ENCODE results near the gene PRAMEF20.
"Not testable (repeated sequence)": the region's sequence is repeated elsewhere in the genome, so short reads cannot be mapped to it uniquely, and the experiment has no call there.

Gene PRAMEF20

GRCh38 chr1:13435458-13435857 is 25.2 kb downstream of the PRAMEF20 start:
- H3K9me3 Mint-ChIP-seq, result no peaks in the 10 kb centered on the region
- H3K36me3 Mint-ChIP-seq (ENCODE audit: low read depth), result no peaks in the 10 kb centered on the region
- peaks cover 2% of the 10 kb centered on the region for H3K27me3 Mint-ChIP-seq
- H3K4me1 Mint-ChIP-seq (ENCODE audit: low read depth), result no peaks in the 10 kb centered on the region
- no peak overlapping the region for H3K4me3 Mint-ChIP-seq
- no peak overlapping the region for H3K27ac Mint-ChIP-seq
- intact Hi-C loops (cut with micrococcal nuclease), result no loop called here

GRCh38 chr1:13439104-13439783 is 29.0 kb downstream of the PRAMEF20 start:
- H3K27ac Mint-ChIP-seq; H3K27me3 Mint-ChIP-seq; H3K4me3 Mint-ChIP-seq; H3K36me3 Mint-ChIP-seq (ENCODE audit: low read depth); intact Hi-C loops (cut with micrococcal nuclease); H3K9me3 Mint-ChIP-seq; H3K4me1 Mint-ChIP-seq (ENCODE audit: low read depth): not testable (repeated sequence)

DNA sequence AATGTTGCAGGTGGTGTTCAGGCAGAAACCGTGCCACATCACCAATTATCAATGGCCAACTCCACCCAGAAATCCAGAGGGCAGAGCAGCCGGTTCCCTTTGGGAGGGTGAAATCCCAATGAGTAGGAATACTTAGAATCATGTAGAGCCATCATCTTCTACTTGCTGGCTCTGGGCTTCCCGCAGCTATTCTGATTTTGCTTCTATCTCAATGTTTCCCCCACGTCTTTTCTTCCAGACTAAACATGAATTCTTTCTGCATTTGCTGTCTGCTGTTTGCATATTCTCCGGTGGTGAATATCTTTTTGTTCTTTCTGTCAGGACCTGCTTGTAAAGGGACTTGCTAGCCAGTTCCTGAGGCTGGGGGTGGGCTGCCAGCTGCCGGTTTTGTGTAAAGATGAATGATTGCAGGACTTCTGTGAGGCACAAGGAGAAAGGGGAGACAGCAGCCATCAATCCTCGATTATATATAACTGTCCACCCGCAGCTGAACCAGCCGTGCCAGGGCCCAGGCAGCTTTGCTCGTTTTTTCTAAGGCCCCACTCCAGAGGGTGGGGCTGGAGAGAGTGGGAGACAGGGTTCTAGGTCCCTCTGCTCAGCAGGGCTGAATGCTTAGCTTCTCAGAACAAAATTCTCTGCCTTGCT is 33.2 kb downstream of the PRAMEF20 start:
- no peak overlapping the region for H3K27ac Mint-ChIP-seq
- H3K4me3 Mint-ChIP-seq, result no peak overlapping the region
- intact Hi-C loops (cut with micrococcal nuclease), result no loop called here
- no peaks in the 10 kb centered on the region for H3K9me3 Mint-ChIP-seq
- no peaks in the 10 kb centered on the region for H3K36me3 Mint-ChIP-seq (ENCODE audit: low read depth)
- H3K4me1 Mint-ChIP-seq (ENCODE audit: low read depth), result no peaks in the 10 kb centered on the region
- peaks cover 1% of the 10 kb centered on the region for H3K27me3 Mint-ChIP-seq

DNA sequence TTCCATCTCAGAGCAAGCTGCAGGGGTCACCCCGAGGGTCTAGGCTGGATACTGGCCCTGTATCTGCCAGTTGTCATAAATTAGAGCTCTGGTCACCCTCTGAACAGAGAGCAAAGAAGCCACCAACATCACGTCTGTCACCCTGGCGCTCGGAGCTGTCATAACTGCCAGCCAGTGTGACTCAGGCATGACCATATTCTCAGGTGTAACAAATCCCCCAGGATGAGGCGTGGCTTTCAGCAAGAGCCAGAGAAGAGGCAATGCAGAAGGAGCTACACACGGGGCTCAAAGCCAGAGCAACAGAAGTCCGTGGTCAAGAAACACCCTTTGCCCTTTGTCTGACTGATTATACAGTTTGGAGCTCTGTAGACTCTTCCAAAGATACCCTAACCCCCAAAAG is 40.0 kb downstream of the PRAMEF20 start:
- Mint-ChIP-seq H3K27ac (no peak overlapping the region), H3K9me3 (no peaks in the 10 kb centered on the region), H3K36me3 (ENCODE audit: low read depth) (no peaks in the 10 kb centered on the region), H3K27me3 (peaks cover 1% of the 10 kb centered on the region), H3K4me1 (ENCODE audit: low read depth) (no peaks in the 10 kb centered on the region), H3K4me3 (no peak overlapping the region)
- intact Hi-C loops (cut with micrococcal nuclease), result no loop called here

GRCh38 chr1:13451399-13451965 is 41.2 kb downstream of the PRAMEF20 start:
- H3K27ac Mint-ChIP-seq, result no peak overlapping the region
- H3K4me1 Mint-ChIP-seq (ENCODE audit: low read depth), result no peaks in the 10 kb centered on the region
- H3K9me3 Mint-ChIP-seq, result no peaks in the 10 kb centered on the region
- H3K4me3 Mint-ChIP-seq, result no peak overlapping the region
- intact Hi-C loops (cut with micrococcal nuclease), result no loop called here
- H3K27me3 Mint-ChIP-seq, result peaks cover 3% of the 10 kb centered on the region
- H3K36me3 Mint-ChIP-seq (ENCODE audit: low read depth), result no peaks in the 10 kb centered on the region

DNA sequence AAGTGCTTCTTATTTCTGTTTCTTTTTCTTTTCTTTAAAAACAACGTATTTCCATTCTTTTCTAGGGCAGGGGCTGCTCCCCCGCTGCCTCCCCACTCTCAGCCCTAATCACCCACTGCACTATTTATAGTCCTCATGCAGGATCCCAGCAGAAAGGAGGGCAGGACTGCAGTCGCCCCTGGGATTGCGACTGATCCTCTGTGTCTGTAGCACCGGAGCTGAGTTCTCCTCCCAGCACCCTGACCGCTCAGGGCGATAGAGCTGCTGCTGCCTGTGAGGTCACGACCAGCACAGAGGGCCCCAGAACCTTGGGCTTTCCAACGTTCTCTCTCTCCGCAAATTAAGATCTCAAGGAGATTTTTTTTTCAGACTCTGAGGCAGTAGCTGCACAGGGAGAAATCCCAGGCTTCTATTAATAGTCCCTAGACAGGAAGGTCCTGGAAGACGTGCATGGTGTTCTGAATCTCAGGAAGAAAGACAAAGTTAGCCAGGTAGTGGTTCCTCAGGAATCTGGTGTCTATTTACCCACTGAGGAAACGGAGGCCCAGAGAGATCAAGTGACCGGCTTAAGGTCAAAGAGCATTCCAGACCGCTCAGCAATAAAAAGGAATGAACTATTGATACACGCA is 46.8 kb downstream of the PRAMEF20 start:
- no peaks in the 10 kb centered on the region for H3K36me3 Mint-ChIP-seq (ENCODE audit: low read depth)
- no peaks in the 10 kb centered on the region for H3K9me3 Mint-ChIP-seq
- H3K4me1 Mint-ChIP-seq (ENCODE audit: low read depth), result no peaks in the 10 kb centered on the region
- H3K27me3 Mint-ChIP-seq, result peaks cover 6% of the 10 kb centered on the region
- H3K27ac Mint-ChIP-seq, result no peak overlapping the region
- intact Hi-C loops (cut with micrococcal nuclease), result no loop called here
- no peak overlapping the region for H3K4me3 Mint-ChIP-seq

GRCh38 chr1:13461977-13462376 is 51.7 kb downstream of the PRAMEF20 start:
- Mint-ChIP-seq H3K27ac (no peak overlapping the region), H3K9me3 (no peaks in the 10 kb centered on the region), H3K4me3 (no peak overlapping the region), H3K36me3 (ENCODE audit: low read depth) (no peaks in the 10 kb centered on the region), H3K4me1 (ENCODE audit: low read depth) (no peaks in the 10 kb centered on the region), H3K27me3 (peaks cover 2% of the 10 kb centered on the region)
- intact Hi-C loops (cut with micrococcal nuclease), result no loop called here

DNA sequence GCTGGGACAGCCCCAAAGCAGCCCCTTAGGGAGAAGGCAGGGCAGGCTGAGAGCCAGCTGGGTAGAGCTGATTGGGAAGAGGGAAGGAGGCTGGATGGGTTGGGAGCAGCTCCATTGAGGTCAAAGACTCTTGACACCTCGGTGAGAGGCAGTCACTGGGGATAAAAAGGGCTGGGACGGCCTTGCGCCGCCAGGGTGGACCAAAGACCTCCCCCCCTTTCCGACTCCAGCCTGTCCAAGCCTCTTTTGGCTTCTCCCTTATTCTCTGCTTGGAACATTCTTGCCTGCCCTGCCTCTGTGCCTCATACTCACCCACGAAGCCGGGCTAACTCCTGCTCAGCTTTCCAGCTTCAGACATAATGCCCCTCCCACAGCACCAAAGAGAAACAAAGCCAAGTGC is 52.4 kb downstream of the PRAMEF20 start:
- Mint-ChIP-seq H3K27ac (no peak overlapping the region), H3K9me3 (no peaks in the 10 kb centered on the region), H3K4me3 (no peak overlapping the region), H3K4me1 (ENCODE audit: low read depth) (no peaks in the 10 kb centered on the region), H3K36me3 (ENCODE audit: low read depth) (no peaks in the 10 kb centered on the region), H3K27me3 (no peaks in the 10 kb centered on the region)
- intact Hi-C loops (cut with micrococcal nuclease), result no loop called here

DNA sequence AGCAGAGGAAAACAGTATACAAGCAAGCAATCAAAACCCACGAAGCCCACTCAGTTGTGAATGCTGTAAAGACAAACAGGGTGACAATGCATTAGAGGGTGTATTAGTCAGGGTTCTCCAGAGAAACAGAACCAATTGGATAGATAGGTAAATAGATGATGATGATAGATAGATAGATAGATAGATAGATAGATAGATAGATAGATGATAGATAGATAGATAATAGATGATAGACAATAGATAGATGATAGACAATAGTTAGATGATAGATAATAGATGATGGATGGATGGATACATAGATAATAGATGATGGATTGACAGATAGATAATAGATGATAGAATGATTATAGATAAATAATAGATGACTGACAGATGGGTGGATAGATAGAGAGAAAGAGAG is 55.3 kb downstream of the PRAMEF20 start:
- H3K27ac Mint-ChIP-seq, result no peak overlapping the region
- no peaks in the 10 kb centered on the region for H3K36me3 Mint-ChIP-seq (ENCODE audit: low read depth)
- peaks cover 1% of the 10 kb centered on the region for H3K27me3 Mint-ChIP-seq
- intact Hi-C loops (cut with micrococcal nuclease), result no loop called here
- no peak overlapping the region for H3K4me3 Mint-ChIP-seq
- no peaks in the 10 kb centered on the region for H3K4me1 Mint-ChIP-seq (ENCODE audit: low read depth)
- no peaks in the 10 kb centered on the region for H3K9me3 Mint-ChIP-seq

GRCh38 chr1:13469343-13469742 is 59.1 kb downstream of the PRAMEF20 start:
- H3K4me3 Mint-ChIP-seq, result no peak overlapping the region

More at GRCh38 chr1:13469343-13469742, 59.1 kb downstream of the PRAMEF20 start:
- H3K27ac Mint-ChIP-seq, result no peak overlapping the region
- no peaks in the 10 kb centered on the region for H3K4me1 Mint-ChIP-seq (ENCODE audit: low read depth)
- intact Hi-C loops (cut with micrococcal nuclease), result no loop called here
- H3K27me3 Mint-ChIP-seq, result peaks cover 1% of the 10 kb centered on the region
- no peaks in the 10 kb centered on the region for H3K9me3 Mint-ChIP-seq
- H3K36me3 Mint-ChIP-seq (ENCODE audit: low read depth), result no peaks in the 10 kb centered on the region

All from dendritic cell treated with granulocyte-macrophage colony-stimulating factor and Interleukin-4, amounts not matched to agents 40 ng/mL and 50 ng/mL, for 4 days (primary cell).